Smooth muscle cell of the coronary artery (primary cell): Measurements from ENCODE around the gene PTGIR. TPM values are rescaled to one million over a fixed set of nuclear protein-coding genes. Genes with fewer than 3 reads are reported as not detected.

Experiments
- total RNA-seq: library from RNA; depleted of rRNA; stranded (reverse); fragments of >200 nt; gene quantifications from 2 replicates; pipeline ENCODE4 v1.2.3, GENCODE V29; 2014; ENCODE audit warnings: low replicate concordance

Gene PTGIR, protein sequence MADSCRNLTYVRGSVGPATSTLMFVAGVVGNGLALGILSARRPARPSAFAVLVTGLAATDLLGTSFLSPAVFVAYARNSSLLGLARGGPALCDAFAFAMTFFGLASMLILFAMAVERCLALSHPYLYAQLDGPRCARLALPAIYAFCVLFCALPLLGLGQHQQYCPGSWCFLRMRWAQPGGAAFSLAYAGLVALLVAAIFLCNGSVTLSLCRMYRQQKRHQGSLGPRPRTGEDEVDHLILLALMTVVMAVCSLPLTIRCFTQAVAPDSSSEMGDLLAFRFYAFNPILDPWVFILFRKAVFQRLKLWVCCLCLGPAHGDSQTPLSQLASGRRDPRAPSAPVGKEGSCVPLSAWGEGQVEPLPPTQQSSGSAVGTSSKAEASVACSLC
- total RNA-seq = 8.5 and 17.7 TPM in 2 replicates

DNA sequence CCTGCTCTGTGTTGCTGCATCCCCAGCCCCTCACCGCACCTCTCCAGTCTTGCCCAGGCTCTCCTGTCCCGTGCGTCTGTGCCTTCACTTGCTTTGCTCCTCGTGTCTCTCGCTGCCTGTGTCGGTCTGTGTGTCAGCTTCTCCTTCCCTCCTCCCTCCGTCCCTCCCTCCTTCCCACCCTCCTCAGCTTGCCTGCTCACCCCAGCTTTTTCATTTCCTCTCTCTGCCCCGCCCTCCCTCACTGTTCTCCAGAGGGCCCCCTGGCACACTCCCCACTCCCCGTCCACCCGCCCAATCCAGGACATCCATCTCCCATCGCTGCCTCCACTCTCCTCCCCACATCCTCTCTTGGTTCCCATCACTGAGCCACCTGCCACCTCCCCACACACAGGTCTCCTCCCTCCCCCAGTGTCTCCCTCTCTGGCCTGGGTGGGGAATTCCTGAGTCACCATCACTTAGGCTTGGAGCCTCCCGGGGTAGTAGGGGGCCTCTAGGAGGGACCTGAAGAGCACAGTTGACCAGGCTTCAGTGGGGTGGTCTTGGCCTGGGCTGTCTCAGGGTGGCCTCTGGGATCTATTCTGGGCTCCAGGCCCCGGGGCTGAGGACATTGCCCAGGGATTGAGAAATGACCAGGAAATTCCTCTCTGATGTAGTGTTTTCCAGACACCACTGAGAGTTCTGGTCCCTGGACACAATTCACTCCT is at the start of gene PTGIR:
PTGIR (minus strand) TSS at position 132 of the 704 bp plus-strand sequence. CDS start 864 bp downstream, outside the sequence.

DNA sequence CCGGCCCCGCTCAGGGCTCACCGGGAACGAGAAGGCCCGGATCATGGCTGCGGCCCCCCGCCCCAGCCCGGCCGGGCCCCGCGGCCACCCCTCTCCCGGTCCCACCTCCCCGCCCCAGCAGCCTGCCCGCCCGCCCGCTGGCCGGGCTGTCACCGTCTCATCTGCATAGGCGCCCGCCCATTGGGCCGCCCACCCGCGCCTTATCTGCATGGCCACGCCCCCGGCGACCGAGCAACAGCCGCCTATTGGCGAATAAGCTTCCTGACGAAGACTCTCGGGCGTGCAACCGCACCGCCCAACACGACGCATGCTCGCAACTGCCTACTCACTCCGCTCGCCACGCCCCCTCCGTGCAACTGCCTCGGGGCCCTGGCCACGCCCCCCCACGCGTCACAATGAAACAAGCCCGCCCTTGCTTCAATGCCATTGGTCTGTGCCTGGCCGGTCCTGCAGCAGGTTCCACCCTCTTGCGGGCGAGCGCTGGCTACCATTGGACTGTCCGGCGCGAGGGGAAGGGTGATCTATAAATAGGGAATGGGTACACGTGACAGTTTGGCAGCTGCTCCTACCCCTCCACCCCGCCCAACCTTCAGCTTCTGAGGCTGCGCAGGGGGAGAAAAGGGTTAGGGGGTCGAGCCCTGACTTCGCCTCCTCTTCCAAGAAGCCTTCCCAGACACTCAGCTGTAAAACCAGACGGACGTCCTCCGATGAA is 36.3 kb upstream of the PTGIR start, which contains the start of gene DACT3:
DACT3 (minus strand) TSS at position 163 of the 712 bp plus-strand sequence; CDS start at position 45, 118 bp downstream.

DNA sequence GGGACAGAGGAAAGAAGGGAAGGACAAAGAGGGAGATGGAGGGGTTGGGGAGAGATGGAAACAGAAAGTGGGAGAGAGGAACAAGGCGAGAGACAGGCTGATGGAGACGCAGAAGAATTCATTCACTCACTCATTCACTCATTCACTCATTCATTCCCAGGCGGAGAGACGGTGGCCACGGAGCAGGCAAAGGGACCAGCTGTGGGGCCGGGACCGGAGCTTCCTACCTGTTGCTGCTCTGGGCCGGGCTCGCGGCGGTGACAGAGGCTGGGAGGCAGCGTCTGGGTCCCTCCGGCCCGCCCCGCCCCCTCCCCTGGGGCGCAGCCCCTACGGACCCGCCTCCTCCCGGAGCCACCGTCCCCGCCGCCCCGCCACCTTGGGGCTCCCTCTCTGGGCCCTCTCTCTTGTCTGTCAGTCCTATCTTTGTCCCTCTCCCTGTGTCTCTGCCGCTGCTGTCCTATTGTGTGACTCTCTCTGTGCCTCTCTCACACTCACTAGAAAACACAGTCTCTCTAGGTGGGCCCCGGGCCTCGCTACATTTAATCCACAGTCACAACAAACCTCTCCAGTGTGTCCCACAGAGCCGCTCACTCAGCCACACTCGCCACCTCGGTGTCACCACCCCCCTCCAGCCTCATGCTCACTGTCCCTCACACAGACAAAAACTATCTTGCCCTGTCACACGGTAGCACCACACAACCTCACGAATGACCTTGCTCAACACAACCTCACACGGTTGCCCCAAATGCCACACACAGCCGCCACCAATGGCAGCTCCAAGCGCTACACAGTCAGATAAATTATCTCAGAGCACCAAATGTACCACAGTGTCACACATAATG is 11.3 kb upstream of the PTGIR start, which contains the start of gene GNG8:
GNG8 (minus strand) TSS at position 283 of the 842 bp plus-strand sequence. CDS start 1,520 bp downstream, outside the sequence.

DNA sequence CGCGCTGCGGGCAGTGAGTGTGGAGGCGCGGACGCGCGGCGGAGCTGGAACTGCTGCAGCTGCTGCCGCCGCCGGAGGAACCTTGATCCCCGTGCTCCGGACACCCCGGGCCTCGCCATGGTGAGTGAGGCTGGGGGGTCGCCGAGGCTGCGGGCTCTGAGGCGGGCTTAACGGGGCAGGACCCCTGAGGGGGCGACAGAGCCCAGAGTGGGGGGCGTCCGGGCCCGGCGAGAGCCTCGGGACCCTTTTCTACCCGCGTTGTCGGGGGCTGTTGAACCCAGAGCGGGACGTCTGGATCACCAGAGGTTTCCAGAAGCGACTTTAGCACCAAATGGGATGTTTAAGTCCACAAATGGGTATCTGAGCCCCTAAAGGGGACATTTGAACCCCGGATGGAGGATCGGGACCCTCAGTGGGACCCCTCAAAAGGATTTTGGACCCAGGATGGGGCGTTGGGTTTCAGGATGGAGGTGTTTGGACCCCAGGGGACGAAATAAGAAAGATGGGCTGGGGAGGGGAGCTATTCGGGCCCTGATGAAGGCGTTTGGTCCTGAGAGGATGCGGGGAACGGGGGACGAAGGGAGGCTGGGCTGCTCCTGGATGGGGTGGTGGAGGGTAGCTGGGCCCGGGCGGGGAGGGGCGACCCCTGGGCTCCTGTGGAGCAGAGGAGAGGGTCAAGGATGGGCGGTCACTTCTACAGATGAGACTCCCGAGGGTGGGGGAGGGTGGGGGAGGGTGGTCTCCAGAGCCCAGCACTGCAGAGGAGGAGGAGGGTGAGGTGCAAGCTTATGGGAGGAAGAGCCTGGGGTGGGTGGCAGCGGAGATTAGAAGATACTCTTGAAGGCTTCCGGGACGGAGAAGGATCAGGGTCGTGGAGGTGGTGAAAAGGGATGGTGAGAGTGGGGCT is 23.3 kb downstream of the PTGIR start, which contains the start of gene CALM3:
CALM3 (plus strand) TSS at position 13 of the 907 bp plus-strand sequence; CDS start at position 118, 105 bp downstream.

Other genes starting within 250 kb of the PTGIR start
- 11.9 and 26.2 TPM in 2 replicates for gene CCDC8, start 211.5 kb downstream of the PTGIR start, total RNA-seq
- 0.15 TPM in 1 of 2 replicates, not detected in the other for gene PNMA8C, start 196.2 kb downstream of the PTGIR start, total RNA-seq
- gene PNMA8A, start 153.5 kb downstream of the PTGIR start, total RNA-seq = 0.94 and 6.5 TPM in 2 replicates
- gene PNMA8B, start 129.2 kb downstream of the PTGIR start, total RNA-seq = 0.38 and 3.6 TPM in 2 replicates
- gene CALM3, start 23.8 kb downstream of the PTGIR start, total RNA-seq = 145 and 560 TPM in 2 replicates
- gene GNG8, start 11.1 kb upstream of the PTGIR start, total RNA-seq = not detected in 2 replicates
- gene DACT3, start 36.1 kb upstream of the PTGIR start, total RNA-seq = 1.1 and 6.5 TPM in 2 replicates
- 14.5 and 16.5 TPM in 2 replicates for gene PRKD2, start 92.0 kb upstream of the PTGIR start, total RNA-seq
- 5.6 and 10.2 TPM in 2 replicates for gene FKRP, start 121.0 kb upstream of the PTGIR start, total RNA-seq
- 60.3 and 74.8 TPM in 2 replicates for gene STRN4, start 121.4 kb upstream of the PTGIR start, total RNA-seq
- gene SLC1A5, start 163.5 kb upstream of the PTGIR start, total RNA-seq = 89.9 and 97.9 TPM in 2 replicates
- gene AP2S1, start 225.8 kb upstream of the PTGIR start, total RNA-seq = 168 and 192 TPM in 2 replicates
- 26.1 and 29.8 TPM in 2 replicates for gene ARHGAP35, start 235.9 kb upstream of the PTGIR start, total RNA-seq